HepG2 (cell line): ENCODE data around the gene MPV17L2. TPM values are rescaled to one million over a fixed set of nuclear protein-coding genes. Genes with fewer than 3 reads are reported as not detected.
A peak's percentile ranks its signal among the peaks of the same experiment; 100 is the strongest.

ENCODE experiments used
- AHDC1 ChIP-seq: sonication (generic); formaldehyde crosslinking; IDR thresholded peaks from 2 replicates; pipeline ENCODE4 v1.5.1; 2020; ENCODE audit warnings: mild to moderate bottlenecking, missing genetic modification reagents, borderline replicate concordance
- BHLHE40 ChIP-seq: IDR thresholded peaks from 2 replicates; pipeline ENCODE4 v1.6.1; 2011; ENCODE audit warnings: low read length, improper control_type of control experiment
- CAMTA2 ChIP-seq: sonication (generic); formaldehyde crosslinking; IDR thresholded peaks from 2 replicates; pipeline ENCODE4 v1.4.0; 2020; ENCODE audit warnings: mild to moderate bottlenecking, missing genetic modification reagents, borderline replicate concordance
- MED1 ChIP-seq: sonication (generic); formaldehyde crosslinking; IDR thresholded peaks from 2 replicates; pipeline ENCODE4 v1.4.0; 2020; ENCODE audit warnings: missing genetic modification reagents
- PATZ1 ChIP-seq: sonication (generic); formaldehyde crosslinking; IDR thresholded peaks from 2 replicates; pipeline ENCODE4 v1.4.0; 2020; ENCODE audit warnings: missing genetic modification reagents
- SNAPC4 ChIP-seq: sonication (generic); formaldehyde crosslinking; IDR thresholded peaks from 2 replicates; pipeline ENCODE4 v1.4.0; 2020; ENCODE audit warnings: mild to moderate bottlenecking, missing genetic modification reagents
- U2AF1 ChIP-seq: fragments of 200-400 bp; formaldehyde crosslinking; optimal IDR thresholded peaks from 2 replicates; pipeline ENCODE3; 2017; ENCODE audit warnings: mild to moderate bottlenecking, low read depth, low read length
- USF2 ChIP-seq, 2 experiments: sonication (generic) in 1 of 2; formaldehyde crosslinking in 1 of 2; IDR thresholded peaks; 2 replicates each; pipeline versions ENCODE4 v1.5.1 to v1.6.1; 2011 to 2020; ENCODE audit warnings: borderline replicate concordance in 1 of 2, low read depth in 1 of 2, low read length in 1 of 2, mild to moderate bottlenecking in 1 of 2, missing genetic modification reagents in 1 of 2, moderate library complexity in 1 of 2
- ZNF740 ChIP-seq: sonication (generic); formaldehyde crosslinking; IDR thresholded peaks from 2 replicates; pipeline ENCODE4 v1.4.0; 2020; ENCODE audit warnings: missing genetic modification reagents
- polyA plus RNA-seq, 8 experiments: library from polyadenylated mRNA; depleted of rRNA in 3 of 8; stranded (reverse) in 7 of 8; unstranded in 1 of 8; fragments of >200 nt; fragmentation: Illumina TruSeq in 4 of 8; extraction: Trizol in 4 of 8; gene quantifications; 2 replicates each; pipeline versions ENCODE4 v1.2.1 to v1.2.3, GENCODE V29; 2011 to 2016; ENCODE audit warnings: low read depth in 4 of 8, missing spikeins in 1 of 8, mixed read lengths in 1 of 8; ENCODE audit not compliant: insufficient read depth in 1 of 8
- total RNA-seq, 5 experiments: library from RNA; depleted of rRNA; stranded (reverse); fragments of >200 nt; fragmentation: Illumina TruSeq; extraction: Trizol; gene quantifications; 2 replicates each; pipeline ENCODE4 v1.2.3, GENCODE V29; 2016; ENCODE audit warnings: low read depth in 1 of 5

Gene MPV17L2
- total and polyA plus RNA-seq, 2 of the 13 experiments (the other 11 are each of a cell fraction or from before 2014, with no cell fraction given): 13.6 to 16.7 TPM

GRCh38 chr19:18204394-18205199, 11.6 kb downstream of the MPV17L2 start (continued):
- 0 out of 2 replicates have a peak, but pooled peaks have one; percentile 9 for TF ChIP-seq AHDC1 (CRISPR knock-in tag)
- no peak for TF ChIP-seq U2AF1
- 0 out of 2 replicates have a peak, but pooled peaks have one; percentile 6 for TF ChIP-seq MED1 (CRISPR knock-in tag)
- TF ChIP-seq ZNF740 (CRISPR knock-in tag): peak; percentile 90
- TF ChIP-seq CAMTA2: no peak
- TF ChIP-seq PATZ1 (CRISPR knock-in tag): peak; percentile 84
- TF ChIP-seq BHLHE40: peak; percentile 19; the same call in 1 of the 2 replicates
- TF ChIP-seq USF2 (IDR thresholded peaks at IDR 0.05; ENCODE audit: low read depth, low read length): no peak
- TF ChIP-seq USF2 (CRISPR knock-in tag; IDR thresholded peaks at IDR 0.05; ENCODE audit: borderline replicate concordance): no peak
- TF ChIP-seq SNAPC4 (CRISPR knock-in tag): no peak
